Chondrocyte (in vitro differentiated cells): ENCODE measurements around the gene ATP8B1. TPM values are rescaled to one million over a fixed set of nuclear protein-coding genes. Genes with fewer than 3 reads are reported as not detected.

Experiments
- DNase-seq: peaks from one replicate; pipeline ENCODE4 v3.0.0; 2021; ENCODE audit warnings: mixed read lengths, low spot score
- H3K27ac Mint-ChIP-seq: one replicate; pipeline ENCODE4 v1.8.0; 2021; ENCODE audit warnings: mild to moderate bottlenecking, moderate library complexity, mixed read lengths; ENCODE audit not compliant: unreplicated experiment
- H3K27me3 Mint-ChIP-seq: 2 replicates; pipeline ENCODE4 v1.8.0; 2021; ENCODE audit warnings: low read depth, mixed read lengths
- H3K36me3 Mint-ChIP-seq: 2 replicates; pipeline ENCODE4 v1.8.0; 2021; ENCODE audit warnings: low read depth, mixed read lengths
- H3K4me1 Mint-ChIP-seq: 2 replicates; pipeline ENCODE4 v1.8.0; 2021; ENCODE audit warnings: low read depth, mild to moderate bottlenecking, mixed read lengths
- H3K4me3 Mint-ChIP-seq: one replicate; pipeline ENCODE4 v1.8.0; 2021; ENCODE audit warnings: mild to moderate bottlenecking, moderate library complexity, mixed read lengths; ENCODE audit not compliant: unreplicated experiment
- H3K9me3 Mint-ChIP-seq: 2 replicates; pipeline ENCODE4 v1.8.0; 2021; ENCODE audit warnings: low read depth, mixed read lengths
- CTCF ChIP-seq: fragments of 200-600 bp; sonication (generic); IDR thresholded peaks from 2 replicates; pipeline ENCODE4 v1.5.0; 2021; ENCODE audit warnings: antibody characterized with exemption, mild to moderate bottlenecking, moderate library complexity
- total RNA-seq: library from RNA; stranded (reverse); gene quantifications from 3 replicates; pipeline ENCODE4 v1.2.1, GENCODE V29; 2021

ATP8B1 gene
- total RNA-seq, 1 donor from 2014 or later, result 35.4 TPM

- H3K9me3 Mint-ChIP-seq, result peaks cover 6% of the 10 kb centered on the region
- DNase-seq, result no peak
- H3K36me3 Mint-ChIP-seq, result peaks cover 11% of the 10 kb centered on the region
- peaks cover 48% of the 10 kb centered on the region for H3K4me1 Mint-ChIP-seq
- no peak for TF ChIP-seq CTCF
- no peak overlapping the region for H3K4me3 Mint-ChIP-seq
- no peak overlapping the region for H3K27ac Mint-ChIP-seq
- H3K27me3 Mint-ChIP-seq, result no peaks in the 10 kb centered on the region
Observed at GRCh38 chr18:57710226-57710625, 92.9 kb downstream of the ATP8B1 start.

- DNase-seq, result no peak
- Mint-ChIP-seq H3K27me3 (no peaks in the 10 kb centered on the region), H3K9me3 (no peaks in the 10 kb centered on the region), H3K27ac (no peak overlapping the region), H3K4me3 (no peak overlapping the region), H3K36me3 (peaks cover 6% of the 10 kb centered on the region), H3K4me1 (peaks cover 50% of the 10 kb centered on the region)
- TF ChIP-seq CTCF, result no peak
Observed at GRCh38 chr18:57709335-57709734, 93.8 kb downstream of the ATP8B1 start.

- Mint-ChIP-seq H3K36me3 (peaks cover 6% of the 10 kb centered on the region), H3K27ac (no peak overlapping the region), H3K27me3 (no peaks in the 10 kb centered on the region), H3K4me3 (no peak overlapping the region), H3K9me3 (no peaks in the 10 kb centered on the region), H3K4me1 (peaks cover 50% of the 10 kb centered on the region)
- no peak for TF ChIP-seq CTCF
- no peak for DNase-seq
Observed at GRCh38 chr18:57708288-57708687, 94.8 kb downstream of the ATP8B1 start.

- no peak overlapping the region for H3K4me3 Mint-ChIP-seq
- H3K9me3 Mint-ChIP-seq, result no peaks in the 10 kb centered on the region
Observed at GRCh38 chr18:57705832-57706595, 97.1 kb downstream of the ATP8B1 start.

GRCh38 chr18:57705011-57705410 is 98.1 kb downstream of the ATP8B1 start:
- Mint-ChIP-seq H3K27ac (no peak overlapping the region), H3K4me3 (no peak overlapping the region)
- no peak for DNase-seq

More at GRCh38 chr18:57705832-57706595, 97.1 kb downstream of the ATP8B1 start:
- no peak for DNase-seq
- H3K4me1 Mint-ChIP-seq, result peaks cover 29% of the 10 kb centered on the region
- H3K27ac Mint-ChIP-seq, result no peak overlapping the region
- no peak for TF ChIP-seq CTCF
- H3K27me3 Mint-ChIP-seq, result no peaks in the 10 kb centered on the region
- peaks cover 14% of the 10 kb centered on the region for H3K36me3 Mint-ChIP-seq

More at GRCh38 chr18:57705011-57705410, 98.1 kb downstream of the ATP8B1 start:
- Mint-ChIP-seq H3K27me3 (no peaks in the 10 kb centered on the region), H3K9me3 (no peaks in the 10 kb centered on the region), H3K36me3 (peaks cover 15% of the 10 kb centered on the region), H3K4me1 (peaks cover 28% of the 10 kb centered on the region)
- TF ChIP-seq CTCF, result no peak
